SH-SY5Y (cell line): ENCODE measurements around the gene A1CF.

ENCODE experiments used
- GATA2 ChIP-seq: IDR thresholded peaks from 2 replicates; pipeline ENCODE4 v1.6.1; 2011; ENCODE audit warnings: mild to moderate bottlenecking, low read depth, low read length
- GATA3 ChIP-seq: IDR thresholded peaks from 2 replicates; pipeline ENCODE4 v1.6.1; 2011; ENCODE audit warnings: low read depth, mild to moderate bottlenecking, low read length, moderate library complexity

A1CF gene, protein sequence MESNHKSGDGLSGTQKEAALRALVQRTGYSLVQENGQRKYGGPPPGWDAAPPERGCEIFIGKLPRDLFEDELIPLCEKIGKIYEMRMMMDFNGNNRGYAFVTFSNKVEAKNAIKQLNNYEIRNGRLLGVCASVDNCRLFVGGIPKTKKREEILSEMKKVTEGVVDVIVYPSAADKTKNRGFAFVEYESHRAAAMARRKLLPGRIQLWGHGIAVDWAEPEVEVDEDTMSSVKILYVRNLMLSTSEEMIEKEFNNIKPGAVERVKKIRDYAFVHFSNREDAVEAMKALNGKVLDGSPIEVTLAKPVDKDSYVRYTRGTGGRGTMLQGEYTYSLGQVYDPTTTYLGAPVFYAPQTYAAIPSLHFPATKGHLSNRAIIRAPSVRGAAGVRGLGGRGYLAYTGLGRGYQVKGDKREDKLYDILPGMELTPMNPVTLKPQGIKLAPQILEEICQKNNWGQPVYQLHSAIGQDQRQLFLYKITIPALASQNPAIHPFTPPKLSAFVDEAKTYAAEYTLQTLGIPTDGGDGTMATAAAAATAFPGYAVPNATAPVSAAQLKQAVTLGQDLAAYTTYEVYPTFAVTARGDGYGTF

DNA sequence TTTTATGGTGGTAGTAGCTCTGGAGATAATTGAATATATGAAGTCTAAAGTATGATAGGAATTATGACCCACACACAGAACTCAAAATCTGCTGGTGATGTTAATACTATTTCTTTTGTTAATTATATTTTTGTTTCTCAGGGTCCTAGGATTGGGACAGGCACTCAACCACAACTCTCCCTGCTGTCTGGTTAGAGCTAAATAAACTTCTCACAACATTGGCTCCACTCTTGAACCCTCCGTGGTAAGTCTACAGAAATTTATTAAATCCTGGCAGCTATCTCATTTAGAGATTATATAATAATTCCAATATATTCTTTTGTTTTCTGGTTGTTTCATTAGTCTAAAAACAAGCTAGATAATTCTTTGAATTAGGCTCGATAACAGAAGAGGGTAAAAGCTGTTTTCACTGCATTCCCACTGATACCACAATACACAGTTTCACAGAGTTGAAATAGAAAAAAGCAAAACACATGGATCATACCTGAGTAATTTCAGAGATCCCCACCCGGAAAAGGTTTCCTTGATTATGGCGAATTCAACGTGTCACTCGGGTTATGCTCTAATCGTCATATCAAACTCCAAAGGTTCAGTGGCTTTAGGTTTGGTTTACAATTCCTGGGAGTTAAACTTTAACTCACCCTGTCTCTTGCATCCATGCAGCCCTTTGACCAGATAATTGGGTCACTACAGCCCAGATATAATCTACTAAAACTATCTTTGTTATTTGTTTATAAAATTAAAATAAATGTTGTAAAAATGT, at the start of gene A1CF:
Gene A1CF, minus strand, starts transcription at position 531 of the 763 bp plus-strand sequence. CDS start 25,687 bp downstream, outside the sequence.
- TF ChIP-seq GATA2 (no peak), GATA3 (no peak)

DNA sequence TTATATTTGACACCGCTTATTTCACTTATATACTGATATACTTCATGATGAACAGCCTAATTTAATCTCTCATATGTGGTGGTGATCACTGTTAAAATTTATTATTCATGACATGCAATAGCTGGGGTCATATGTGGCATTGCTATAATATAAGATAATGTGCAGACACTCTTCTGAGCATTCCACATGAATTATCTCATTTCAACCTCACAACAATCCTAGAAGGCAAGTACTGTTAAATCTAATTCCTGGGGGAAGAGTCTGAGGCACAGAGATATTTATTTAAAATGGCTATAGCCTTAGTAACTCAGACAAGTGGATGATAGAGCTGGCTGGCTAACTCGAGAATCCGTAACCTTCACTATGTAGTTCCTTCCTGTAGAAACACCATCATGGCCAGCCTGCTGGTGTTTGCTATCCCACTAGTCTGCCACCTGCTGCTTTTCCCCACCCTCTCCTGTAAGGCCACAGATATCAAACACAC, 46.6 kb upstream of the A1CF start:
- TF ChIP-seq GATA2 (no peak), GATA3 (no peak)

DNA sequence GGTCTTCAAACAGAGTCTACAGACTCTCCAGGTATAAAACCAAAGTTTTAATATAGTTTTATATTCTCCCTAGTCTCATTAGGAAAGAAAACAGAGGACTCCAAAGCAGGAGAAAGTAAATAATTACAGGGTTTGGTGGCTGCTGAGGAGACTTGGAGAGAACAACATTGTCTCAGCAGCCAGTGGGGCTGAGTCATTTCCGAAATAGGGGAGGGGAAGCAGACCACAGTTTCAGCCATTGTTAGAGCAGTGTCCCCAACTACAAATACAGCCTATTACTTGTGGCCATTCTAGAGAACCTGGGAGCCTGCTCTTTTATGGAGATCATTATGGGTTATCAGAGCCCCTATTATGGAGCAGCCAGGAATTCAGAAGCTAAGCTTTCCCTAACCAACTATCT, 44.2 kb upstream of the A1CF start:
- TF ChIP-seq GATA2 (no peak), GATA3 (no peak)

DNA sequence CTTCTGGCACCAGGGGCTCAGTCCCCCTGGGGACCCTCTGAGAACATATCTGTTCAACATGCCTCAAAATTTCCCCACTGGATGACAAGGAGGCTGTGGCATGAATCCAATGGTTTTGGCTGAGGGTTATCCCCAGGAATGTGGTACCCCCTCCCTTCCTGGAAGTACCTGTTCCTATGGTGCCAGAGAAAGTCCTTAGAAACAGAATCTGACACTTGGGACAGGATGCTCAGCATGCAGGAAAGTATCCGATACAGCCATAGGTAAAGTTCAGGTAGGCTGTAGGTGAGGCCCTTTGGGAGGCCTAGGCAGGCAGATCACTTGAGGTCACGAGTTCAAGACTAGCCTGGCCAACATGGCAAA, 42.7 kb upstream of the A1CF start:
- no peak for TF ChIP-seq GATA2
- TF ChIP-seq GATA3: no peak

DNA sequence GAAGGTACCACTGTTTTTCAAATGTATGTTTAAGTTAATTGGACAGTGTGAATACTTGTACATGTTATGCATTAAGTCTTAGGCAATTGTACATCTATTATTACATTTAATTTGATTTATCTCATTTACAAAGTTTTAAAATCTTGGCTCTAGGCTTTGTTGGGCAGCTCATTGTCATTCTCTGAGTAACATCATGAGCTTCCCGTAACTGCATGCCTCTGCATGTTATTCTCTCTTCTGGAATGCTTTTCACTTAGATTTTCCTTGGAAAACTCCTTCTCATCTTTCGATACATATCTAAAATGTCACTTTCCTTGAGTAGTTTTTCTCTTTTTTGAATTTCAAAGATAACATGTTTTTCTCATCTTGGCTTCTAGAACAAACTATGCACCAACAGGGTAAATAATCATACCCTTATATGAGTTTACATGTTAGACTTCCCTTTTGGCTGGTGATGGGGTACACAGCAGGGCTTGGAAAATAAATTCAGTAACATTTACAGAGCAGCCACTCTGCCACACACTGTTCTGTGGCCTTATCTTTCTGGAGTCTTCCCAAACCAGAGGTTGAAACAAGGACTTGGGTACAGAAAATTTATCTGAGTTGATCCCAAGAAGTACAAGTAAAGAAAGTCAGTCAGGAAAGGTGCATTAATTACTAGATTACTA, 42.2 kb upstream of the A1CF start:
- TF ChIP-seq GATA2 (no peak), GATA3 (no peak)

DNA sequence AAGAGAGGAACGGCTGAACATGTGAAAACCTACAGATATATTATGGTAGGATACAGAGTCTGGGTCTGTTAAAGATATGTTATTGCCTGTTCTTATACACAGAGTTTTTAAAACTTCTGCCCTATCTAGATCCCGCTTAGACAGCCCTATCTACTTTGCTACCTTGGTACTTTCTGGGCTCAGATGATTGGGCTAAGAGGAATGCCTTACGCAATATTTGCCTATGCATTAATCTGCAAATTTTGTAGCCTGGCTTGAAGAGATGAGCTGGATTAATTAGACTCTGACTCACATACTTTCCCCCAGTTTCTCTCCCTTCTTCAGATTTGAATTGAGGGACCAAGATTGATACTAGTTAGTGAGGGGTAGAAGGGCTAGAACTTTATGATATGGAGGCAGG, 33.6 kb upstream of the A1CF start:
- TF ChIP-seq GATA3 (no peak), GATA2 (no peak)

DNA sequence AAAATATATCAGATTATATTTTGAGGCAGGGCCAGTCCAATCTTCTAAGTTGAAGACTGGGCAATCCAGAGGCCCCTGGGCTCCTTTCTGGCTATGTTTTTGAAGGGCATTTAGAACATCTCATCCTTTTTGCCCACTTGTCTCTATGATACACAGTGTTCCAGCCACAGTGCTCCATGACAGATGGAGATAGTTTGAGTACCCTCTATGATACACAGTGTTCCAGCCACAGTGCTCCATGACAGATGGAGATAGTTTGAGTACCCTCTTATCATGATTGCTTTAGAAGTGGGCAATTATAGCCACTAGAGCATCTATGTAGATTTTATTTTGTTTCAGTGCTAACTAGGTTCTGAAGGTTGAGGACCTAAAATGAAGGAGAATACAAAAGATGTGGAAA, 33.1 kb upstream of the A1CF start:
- TF ChIP-seq GATA3 (no peak), GATA2 (no peak)

DNA sequence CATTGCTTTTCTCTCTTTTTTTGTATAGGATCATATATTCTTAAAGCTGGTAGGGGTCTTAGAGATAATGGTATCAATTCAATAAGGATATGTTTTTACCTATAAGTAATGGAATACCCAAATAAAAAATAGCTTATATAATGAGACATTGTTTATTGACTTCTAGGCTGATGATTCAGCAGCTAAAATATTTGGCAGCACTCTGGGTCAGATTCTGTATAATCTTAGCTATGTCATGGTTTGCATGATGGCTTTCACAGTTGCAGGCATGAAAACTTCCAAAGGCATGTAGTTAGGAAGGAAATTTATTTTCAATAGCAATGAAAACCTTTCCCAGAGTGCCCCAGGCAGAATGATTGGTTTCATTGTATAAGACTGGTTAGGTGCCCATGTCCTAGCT, 32.1 kb upstream of the A1CF start:
- no peak for TF ChIP-seq GATA3
- no peak for TF ChIP-seq GATA2

DNA sequence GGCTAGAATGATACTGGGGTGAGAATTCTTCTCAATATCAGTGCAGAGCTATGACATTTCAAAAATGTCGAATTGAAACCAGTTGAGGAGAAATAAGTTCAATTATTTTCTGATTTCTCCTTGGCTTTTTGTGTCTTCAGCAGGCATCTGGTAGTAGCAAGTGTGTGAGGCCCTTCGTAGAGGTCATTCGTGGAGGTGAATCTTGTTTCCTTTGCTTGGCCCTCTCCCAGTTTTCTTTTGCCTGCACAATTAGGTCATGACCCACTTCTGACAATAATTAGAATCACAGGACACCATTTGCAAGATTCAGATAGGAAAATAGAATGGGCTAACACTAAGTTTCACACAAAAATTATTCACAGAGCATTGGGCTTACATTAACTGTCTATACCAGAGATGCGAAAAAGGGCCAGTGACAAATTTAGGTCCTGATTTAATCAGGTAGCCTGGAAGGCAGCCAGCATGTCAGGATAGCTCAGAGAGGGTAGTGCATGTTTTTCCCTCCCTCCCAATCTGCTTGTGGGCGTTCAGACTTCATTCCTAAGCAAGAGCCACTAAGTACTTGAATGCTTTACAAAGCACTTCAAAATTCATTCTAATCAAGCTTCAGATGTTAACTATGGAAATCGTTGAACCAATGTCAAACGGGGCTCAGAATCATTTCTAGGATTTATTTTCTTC, 24.0 kb upstream of the A1CF start:
- TF ChIP-seq GATA3: no peak
- TF ChIP-seq GATA2: peak; percentile 51

DNA sequence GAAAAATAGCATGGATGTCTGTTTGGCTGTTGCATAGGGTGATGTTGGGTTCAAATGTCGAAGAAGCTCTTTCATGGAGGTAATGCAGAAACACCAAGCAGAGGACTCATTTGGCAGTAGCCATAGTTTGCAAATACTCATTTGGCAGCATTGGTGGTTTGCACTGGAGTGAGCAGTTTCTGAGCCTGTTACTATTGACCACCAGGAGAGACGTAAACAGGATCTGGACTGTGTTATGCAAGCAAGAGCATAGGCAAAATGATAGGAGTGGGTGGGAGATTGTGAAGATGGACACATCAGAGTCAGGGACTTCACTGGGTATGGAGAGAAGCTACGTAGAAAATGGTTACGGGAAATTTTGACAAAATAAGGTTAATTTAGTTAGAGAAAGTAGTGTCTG, 22.9 kb upstream of the A1CF start:
- no peak for TF ChIP-seq GATA3
- no peak for TF ChIP-seq GATA2

DNA sequence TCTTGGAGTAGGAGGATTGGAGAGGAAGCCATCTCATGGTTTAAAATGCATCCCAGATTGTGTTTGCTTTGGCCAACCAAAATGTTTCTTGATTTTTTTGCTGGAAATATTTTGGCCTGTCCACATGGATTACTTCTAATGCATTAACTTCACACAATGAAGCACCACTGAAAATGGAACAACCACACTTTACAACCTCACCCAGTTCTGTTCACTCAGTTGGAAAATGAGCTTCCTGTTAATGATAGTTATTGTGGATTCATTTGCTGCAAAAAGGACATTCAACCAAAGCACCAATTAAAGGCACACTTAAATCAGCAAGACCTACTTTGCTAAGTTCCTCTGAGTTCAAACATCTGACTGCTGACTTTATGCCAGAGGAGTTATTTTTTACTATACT, 11.3 kb upstream of the A1CF start:
- TF ChIP-seq GATA2: no peak
- no peak for TF ChIP-seq GATA3

DNA sequence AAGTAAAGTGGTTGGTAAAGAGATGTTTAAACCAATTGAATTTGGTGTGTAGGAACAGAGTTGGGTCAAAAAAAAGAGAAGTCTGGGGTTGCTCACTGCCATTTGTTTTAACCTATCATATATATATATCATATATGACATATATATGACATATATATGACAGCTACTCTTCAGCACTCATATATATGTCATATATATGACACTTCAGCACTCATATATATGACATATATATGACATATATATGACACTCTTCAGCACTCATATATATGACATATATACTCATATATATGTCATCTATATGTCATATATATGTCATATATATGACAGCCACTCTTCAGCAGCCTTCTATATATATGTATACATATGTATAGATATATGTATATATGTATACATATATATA, 8.9 kb upstream of the A1CF start:
- TF ChIP-seq GATA2: no peak
- no peak for TF ChIP-seq GATA3

DNA sequence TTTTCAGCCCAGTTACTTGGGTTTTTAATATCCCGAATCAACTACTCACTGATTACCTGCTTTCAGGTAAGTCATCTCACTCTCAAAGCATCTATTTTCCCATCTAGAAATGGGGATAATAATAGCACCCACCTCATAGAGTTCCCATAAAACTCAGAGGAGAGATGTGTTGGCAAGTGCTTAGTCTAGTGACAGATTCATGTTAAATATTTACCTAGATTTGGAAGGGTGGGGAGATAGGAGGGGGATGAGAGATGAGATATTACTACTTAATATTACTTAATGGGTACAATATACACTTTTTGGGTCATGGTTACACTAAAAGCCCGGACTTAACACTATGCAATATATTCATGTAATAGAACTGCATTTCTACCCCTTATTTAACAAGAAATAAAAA, 7.0 kb upstream of the A1CF start:
- TF ChIP-seq GATA2 (no peak), GATA3 (no peak)

DNA sequence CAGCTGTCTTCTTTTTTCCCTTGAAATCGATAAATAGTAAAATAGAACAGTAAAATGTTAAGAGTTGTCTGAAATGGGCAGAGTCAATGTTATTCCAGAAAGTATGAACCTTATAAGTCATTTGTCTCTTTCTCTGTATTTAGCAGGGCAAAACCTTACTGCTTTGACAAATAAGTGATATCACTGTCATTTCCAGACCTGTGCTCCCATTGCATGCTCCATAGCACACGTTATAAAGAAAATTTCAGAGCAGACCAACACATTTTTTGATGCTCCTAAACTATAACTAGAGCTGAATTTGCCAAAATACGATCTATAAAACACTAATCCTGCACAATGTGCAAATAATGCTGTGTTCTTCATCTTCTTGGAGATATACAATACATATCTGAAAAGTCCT, 1.1 kb downstream of the A1CF start:
- TF ChIP-seq GATA3: no peak
- TF ChIP-seq GATA2: no peak

DNA sequence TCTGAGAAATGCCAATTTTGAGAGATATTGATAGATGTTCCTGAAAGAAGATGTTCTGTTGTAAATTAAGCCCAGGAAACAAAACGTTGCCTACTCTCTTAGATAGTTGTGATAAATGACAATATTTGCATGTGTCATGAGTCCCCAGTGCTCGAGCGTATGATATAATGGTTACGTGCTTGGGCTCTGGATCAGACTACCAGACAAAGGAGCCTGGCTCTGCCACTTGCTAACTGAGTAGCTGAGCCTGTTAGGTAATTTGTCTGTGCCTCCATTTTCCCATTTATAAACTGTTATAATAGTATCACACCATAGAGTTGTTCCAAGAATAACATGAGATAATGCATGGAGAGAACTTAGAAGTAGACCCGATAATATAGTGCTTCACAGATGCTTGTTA, 1.8 kb downstream of the A1CF start:
- TF ChIP-seq GATA2 (no peak), GATA3 (no peak)
